Esophagus muscularis mucosa (tissue), 3 donors: ENCODE results near the gene CPLX4.

Experiments
- POLR2A ChIP-seq: fragments of 450-650 bp; IDR thresholded peaks from one replicate; pipeline ENCODE4 v1.6.1; 2017; ENCODE audit warnings: antibody characterized with exemption, moderate library complexity, mild to moderate bottlenecking, low read depth
- POLR2AphosphoS5 ChIP-seq, 2 donors: sonication (generic); formaldehyde crosslinking; IDR thresholded peaks; one replicate each; pipeline ENCODE4 v1.6.1; 2017; ENCODE audit warnings: antibody characterized with exemption in 2 of 2
- TF ChIP-seq, protein P1 (sequence below), 3 experiments: fragments of 200-600 bp in 2 of 3; fragments of 450-650 bp in 1 of 3; sonication (generic) in 2 of 3; IDR thresholded peaks; one replicate each; pipeline ENCODE4 v1.5.1; 2017 to 2019; ENCODE audit warnings: antibody characterized with exemption in 3 of 3, mild to moderate bottlenecking in 2 of 3, moderate library complexity in 1 of 3

DNA sequence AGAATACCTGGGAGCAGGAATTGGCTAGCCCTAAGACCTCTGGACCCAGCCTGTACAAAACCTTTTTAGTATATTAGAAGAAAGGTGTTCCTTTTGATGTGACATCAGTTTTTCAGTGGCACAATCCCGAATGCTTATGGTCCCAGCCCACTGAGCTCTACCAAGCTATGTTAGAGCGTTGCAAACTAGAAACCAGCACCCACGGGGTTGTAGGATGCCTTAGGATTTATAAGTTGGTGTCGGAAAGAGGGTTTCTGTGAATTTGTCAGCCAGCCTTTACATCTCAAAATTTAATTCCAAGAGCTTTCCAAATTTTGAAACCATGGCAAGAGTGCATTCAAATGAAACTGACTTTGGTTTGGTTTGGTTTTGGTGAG, 41.1 kb upstream of the CPLX4 start:
- TF ChIP-seq, protein P1, sequence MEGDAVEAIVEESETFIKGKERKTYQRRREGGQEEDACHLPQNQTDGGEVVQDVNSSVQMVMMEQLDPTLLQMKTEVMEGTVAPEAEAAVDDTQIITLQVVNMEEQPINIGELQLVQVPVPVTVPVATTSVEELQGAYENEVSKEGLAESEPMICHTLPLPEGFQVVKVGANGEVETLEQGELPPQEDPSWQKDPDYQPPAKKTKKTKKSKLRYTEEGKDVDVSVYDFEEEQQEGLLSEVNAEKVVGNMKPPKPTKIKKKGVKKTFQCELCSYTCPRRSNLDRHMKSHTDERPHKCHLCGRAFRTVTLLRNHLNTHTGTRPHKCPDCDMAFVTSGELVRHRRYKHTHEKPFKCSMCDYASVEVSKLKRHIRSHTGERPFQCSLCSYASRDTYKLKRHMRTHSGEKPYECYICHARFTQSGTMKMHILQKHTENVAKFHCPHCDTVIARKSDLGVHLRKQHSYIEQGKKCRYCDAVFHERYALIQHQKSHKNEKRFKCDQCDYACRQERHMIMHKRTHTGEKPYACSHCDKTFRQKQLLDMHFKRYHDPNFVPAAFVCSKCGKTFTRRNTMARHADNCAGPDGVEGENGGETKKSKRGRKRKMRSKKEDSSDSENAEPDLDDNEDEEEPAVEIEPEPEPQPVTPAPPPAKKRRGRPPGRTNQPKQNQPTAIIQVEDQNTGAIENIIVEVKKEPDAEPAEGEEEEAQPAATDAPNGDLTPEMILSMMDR (IDR thresholded peaks at IDR 0.05) = peak in 1 of 3 experiments; percentile 0
- TF ChIP-seq POLR2A (no peak), POLR2AphosphoS5 (IDR thresholded peaks at IDR 0.05) (no peak)
